Stromal cell of bone marrow (primary cell): ENCODE results near the gene PARP12.

Source experiments
- DNase-seq: peaks from one replicate; pipeline ENCODE4 v3.0.0-alpha.2; 2012; ENCODE audit warnings: low read depth

Gene PARP12

GRCh38 chr7:139991911-139992310, 70.8 kb downstream of the PARP12 start:
- DNase-seq = no peak

- DNase-seq = no peak
These were observed 71.5 kb downstream of the PARP12 start for GRCh38 chr7:139991269-139991666.

GRCh38 chr7:139990571-139991268, 72.0 kb downstream of the PARP12 start:
- no peak for DNase-seq

- no peak for DNase-seq
These were observed 72.6 kb downstream of the PARP12 start for GRCh38 chr7:139990142-139990535.

- no peak for DNase-seq
These were observed 73.2 kb downstream of the PARP12 start for GRCh38 chr7:139989366-139990141.

- DNase-seq = no peak
These were observed 74.8 kb downstream of the PARP12 start for GRCh38 chr7:139987691-139988516.

GRCh38 chr7:139985811-139986210, 76.9 kb downstream of the PARP12 start:
- no peak for DNase-seq

- no peak for DNase-seq
These were observed 77.9 kb downstream of the PARP12 start for GRCh38 chr7:139984642-139985539.

- DNase-seq = no peak
These were observed 79.5 kb downstream of the PARP12 start for GRCh38 chr7:139982927-139983920.

GRCh38 chr7:139981511-139981895, 81.2 kb downstream of the PARP12 start:
- no peak for DNase-seq

- no peak for DNase-seq
These were observed 85.7 kb downstream of the PARP12 start for GRCh38 chr7:139976838-139977656.

GRCh38 chr7:139976055-139976837, 86.5 kb downstream of the PARP12 start:
- DNase-seq = no peak

GRCh38 chr7:139974179-139974811, 88.5 kb downstream of the PARP12 start:
- no peak for DNase-seq
